HG03442 (cell line): Measurements from ENCODE around the gene RAB1B.
"Not testable (repeated sequence)": the region's sequence is repeated elsewhere in the genome, so short reads cannot be mapped to it uniquely, and the experiment has no call there.

Experiments
- ATAC-seq: cut with Tn5 transposase; IDR thresholded peaks from one replicate; pipeline ENCODE4 v1.9.1; 2021; ENCODE audit warnings: mild to moderate bottlenecking, moderate library complexity; ENCODE audit not compliant: unreplicated experiment

Gene RAB1B

DNA sequence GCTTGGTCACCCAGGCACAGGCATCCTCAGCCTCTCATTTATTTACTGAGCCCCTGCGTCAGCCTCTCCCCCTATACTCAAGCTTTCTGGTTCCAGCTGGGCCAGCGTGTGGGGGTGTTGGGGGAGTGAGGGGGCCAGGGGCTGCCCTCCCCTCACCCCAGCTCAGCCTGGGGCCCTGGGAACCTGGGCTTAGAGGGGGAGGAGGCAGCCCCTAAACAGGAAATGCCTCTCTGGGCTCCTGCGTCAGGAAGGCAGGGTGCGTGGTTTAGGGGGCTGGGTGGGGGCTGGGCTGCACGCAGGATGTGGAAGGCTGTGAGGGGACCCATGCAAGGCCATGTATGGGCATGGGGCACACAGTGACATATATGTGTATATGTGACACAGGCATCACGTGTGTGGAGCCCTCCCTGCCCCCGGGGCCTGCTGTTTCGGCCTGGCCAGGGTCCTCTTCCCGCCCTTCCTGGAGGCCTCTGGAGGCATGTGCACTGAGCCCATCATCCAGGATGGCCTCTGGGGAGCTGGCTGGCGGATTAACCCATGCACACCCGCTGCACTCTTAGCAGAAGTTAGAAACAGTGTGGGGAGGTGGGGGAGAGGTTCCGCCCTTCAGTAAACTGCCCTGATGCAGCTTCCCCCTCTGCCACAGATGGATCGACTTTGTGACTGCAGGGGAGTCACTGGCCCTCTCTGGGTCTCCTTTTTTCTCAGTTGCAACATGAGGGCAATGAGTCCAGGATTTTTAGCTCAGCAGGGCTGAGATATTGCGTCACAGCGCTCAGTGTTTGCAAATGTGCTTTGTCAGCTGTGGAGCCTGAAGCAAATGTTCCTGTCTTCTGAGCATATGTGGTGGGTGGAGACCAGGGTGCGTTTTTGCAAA is 49.5 kb downstream of the RAB1B start:
- ATAC-seq: no peak

GRCh38 chr11:66318600-66318970 is 50.1 kb downstream of the RAB1B start:
- no peak for ATAC-seq

DNA sequence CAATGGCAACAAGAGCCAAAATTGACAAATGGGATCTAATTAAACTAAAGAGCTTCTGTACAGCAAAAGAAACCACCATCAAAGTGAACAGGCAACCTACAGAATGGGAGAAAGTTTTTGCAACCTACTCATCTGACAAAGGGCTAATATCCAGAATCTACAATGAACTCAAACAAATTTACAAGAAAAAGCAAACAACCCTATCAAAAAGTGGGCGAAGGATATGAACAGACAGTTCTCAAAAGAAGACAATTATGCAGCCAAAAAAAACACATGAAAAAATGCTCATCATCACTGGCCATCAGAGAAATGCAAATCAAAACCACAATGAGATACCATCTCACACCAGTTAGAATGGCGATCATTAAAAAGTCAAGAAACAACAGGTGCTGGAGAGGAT is 51.9 kb downstream of the RAB1B start:
- ATAC-seq: not testable (repeated sequence)

DNA sequence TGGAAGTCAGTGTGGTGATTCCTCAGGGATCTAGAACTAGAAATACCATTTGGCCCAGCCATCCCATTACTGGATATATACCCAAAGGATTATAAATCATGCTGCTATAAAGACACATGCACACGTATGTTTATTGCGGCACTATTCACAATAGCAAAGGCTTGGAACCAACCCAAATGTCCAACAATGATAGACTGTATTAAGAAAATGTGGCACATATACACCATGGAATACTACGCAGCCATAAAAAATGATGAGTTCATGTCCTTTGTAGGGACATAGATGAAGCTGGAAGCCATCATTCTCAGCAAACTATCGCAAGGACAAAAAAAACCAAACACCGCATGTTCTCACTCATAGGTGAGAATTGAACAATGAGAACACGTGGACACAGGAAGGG is 52.3 kb downstream of the RAB1B start:
- ATAC-seq: not testable (repeated sequence)

DNA sequence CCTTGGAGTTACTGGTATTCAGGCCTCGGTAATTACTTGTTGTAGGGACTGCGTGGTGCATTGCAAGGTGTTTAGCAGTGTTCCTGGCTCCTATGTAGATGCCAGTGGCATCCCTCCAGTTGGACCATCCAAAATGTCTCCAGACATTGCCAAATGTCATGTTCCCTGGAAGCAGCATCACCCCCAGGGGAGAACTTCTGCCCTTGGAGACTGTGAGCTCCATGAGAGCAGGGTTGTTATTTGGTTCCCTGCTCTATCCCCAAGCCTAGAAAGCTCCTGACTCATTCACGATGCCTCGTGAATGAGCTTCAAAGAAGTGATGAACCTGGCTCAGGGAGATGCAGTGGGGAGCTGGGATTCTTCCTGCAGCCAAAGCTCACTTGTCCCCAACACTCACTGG is 53.2 kb downstream of the RAB1B start:
- no peak for ATAC-seq

DNA sequence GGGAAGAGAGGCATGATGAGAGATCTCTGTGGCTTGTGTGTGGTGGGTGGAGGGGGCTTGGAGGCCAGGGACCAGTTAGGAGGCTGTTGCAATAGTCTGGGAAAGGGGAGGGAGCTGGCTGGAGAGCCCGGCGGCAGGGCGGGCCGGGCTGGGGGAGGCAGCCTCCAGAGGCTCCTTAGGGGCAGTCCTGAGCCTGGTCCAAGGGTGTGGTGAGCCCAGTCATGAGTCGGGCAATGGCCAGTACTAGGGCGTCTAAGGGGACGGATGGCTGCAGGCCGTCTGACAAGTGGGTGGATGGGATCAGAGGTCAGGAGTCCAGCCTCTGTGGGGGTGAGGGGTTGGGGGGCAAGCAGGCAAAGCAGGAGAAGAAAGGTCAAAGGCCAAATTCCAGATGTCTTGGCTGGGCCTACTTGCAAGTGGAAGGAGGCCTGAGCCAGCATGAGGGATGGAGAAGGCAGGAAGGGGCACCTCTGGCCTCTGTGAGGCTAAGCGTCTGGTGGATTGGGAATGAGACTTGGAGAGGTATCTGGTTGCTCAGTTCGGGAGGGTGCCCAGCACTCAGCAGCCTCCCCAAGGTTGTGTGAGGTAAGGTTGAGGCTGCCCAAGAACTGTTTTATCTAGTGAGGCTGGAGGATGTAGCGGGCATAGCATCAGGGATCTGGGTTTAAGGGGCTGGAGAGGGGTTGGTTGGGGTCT is 54.4 kb downstream of the RAB1B start:
- no peak for ATAC-seq

DNA sequence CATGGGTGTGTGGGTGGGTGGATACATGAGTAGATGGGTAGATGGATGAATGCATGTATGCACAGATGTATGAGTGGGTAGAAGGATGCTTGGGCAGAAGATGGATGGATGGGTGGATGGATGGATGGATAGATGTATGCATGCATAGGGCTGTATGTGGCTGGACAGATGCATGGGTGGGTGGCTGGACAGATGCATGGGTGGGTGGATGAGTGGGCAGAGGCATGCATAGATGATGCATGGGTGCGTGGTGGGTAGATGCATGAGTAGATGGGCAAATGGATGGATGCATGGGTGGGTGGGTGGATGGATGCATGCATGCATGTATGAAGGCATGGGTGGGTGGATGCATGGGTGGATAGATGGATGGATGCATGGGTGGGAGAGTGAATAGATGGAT is 55.2 kb downstream of the RAB1B start:
- ATAC-seq: no peak

DNA sequence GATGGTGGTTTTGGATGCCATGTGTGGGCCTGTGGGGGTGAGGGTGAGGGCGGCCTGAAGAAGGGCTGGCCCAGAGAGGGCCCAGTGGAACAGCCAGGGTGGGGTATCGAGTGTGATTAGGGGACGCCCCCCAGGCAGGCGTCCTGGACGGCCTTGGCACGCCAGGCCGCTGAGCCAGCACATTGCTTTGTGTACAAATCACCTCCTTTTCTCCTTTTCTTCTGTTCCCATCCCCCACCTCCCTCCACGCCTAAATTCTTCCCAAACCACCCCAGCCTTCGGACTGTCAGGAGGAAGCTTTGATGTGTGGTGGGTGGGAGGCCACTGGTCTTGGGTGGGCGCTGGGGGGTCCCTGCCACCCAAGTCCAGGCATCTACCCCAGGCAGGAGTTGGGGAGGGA is 56.2 kb downstream of the RAB1B start:
- no peak for ATAC-seq

DNA sequence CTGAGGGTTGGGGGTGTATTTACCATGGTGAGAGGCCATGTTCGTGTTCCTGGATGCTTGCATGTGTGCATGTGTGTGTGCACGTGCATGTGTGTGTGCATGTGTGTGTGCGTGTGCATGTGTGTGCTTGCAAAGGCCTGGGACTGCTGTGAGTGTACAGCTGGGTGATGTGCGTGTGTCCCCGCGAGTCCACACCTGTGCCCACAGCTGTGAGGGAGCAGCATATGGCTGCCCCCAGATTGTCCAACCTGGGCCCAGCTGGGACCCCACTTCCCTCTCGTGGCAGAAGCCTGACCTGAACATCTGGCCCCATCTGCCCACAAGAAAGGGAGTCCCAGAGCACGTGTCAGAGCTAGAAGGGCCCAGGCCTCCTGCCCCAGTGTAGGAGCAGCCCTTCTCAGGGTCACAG is 56.8 kb downstream of the RAB1B start:
- ATAC-seq: no peak

- no peak for ATAC-seq
Observed at GRCh38 chr11:66326261-66327111, 58.0 kb downstream of the RAB1B start.
